ENCODE data around the gene SNX1. TPM values are rescaled to one million over a fixed set of nuclear protein-coding genes. Genes with fewer than 3 reads are reported as not detected.

The SNX1 gene
- total and polyA plus RNA-seq, 2 of the 8 experiments (the other 6 are each of a cell fraction or from before 2014, with no cell fraction given) = 27.9 to 59.8 TPM

GRCh38 chr15:64095431-64095794 lies 369 bp upstream of the SNX1 start (continued):
- TF ChIP-seq CHD7 (IDR thresholded peaks at IDR 0.05; ENCODE audit: insufficient replicate concordance, low read length) = no peak

Measured in H1 (cell line).